ENCODE results near the gene ADGRL4. TPM values are rescaled to one million over a fixed set of nuclear protein-coding genes. Genes with fewer than 3 reads are reported as not detected.
A peak's percentile ranks its signal among the peaks of the same experiment; 100 is the strongest.

ADGRL4 gene
- total RNA-seq, 4 donors from 2014 or later, result 14.5 to 46.6 (median 17.8) TPM

DNA sequence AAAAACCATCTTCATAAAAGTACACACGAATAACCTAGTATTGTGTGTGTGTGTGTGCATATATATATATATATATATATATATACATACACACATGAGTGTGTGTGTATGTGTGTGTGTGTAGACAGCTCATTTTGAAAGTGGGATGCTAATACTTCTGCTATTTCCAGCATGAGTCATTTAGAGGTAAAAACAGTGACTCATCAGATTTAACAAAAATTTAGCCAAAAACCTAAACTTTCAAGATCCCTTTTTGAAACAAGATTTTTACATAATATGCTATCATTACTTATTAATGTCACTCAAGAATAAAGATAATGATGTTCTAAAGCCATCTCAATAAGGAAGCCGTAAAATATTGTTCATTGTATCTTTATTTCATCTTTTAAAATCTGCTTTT, 35.6 kb upstream of the ADGRL4 start:
- H3K4me1 ChIP-seq, result no peaks in the 10 kb centered on the region
- TF ChIP-seq, protein P1, sequence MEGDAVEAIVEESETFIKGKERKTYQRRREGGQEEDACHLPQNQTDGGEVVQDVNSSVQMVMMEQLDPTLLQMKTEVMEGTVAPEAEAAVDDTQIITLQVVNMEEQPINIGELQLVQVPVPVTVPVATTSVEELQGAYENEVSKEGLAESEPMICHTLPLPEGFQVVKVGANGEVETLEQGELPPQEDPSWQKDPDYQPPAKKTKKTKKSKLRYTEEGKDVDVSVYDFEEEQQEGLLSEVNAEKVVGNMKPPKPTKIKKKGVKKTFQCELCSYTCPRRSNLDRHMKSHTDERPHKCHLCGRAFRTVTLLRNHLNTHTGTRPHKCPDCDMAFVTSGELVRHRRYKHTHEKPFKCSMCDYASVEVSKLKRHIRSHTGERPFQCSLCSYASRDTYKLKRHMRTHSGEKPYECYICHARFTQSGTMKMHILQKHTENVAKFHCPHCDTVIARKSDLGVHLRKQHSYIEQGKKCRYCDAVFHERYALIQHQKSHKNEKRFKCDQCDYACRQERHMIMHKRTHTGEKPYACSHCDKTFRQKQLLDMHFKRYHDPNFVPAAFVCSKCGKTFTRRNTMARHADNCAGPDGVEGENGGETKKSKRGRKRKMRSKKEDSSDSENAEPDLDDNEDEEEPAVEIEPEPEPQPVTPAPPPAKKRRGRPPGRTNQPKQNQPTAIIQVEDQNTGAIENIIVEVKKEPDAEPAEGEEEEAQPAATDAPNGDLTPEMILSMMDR (IDR thresholded peaks at IDR 0.05), result no peak
- TF ChIP-seq EP300 (IDR thresholded peaks at IDR 0.05), result no peak
- TF ChIP-seq POLR2A (IDR thresholded peaks at IDR 0.05), result no peak
- TF ChIP-seq POLR2AphosphoS5 (IDR thresholded peaks at IDR 0.05), result no peak
- no peak overlapping the region for H3K27ac ChIP-seq
- ATAC-seq, result no peak
- no peaks in the 10 kb centered on the region for H3K27me3 ChIP-seq
- peaks cover 0 to 2% (median 0%) of the 10 kb centered on the region in 3 donors for H3K9me3 ChIP-seq
- 40 to 42% methylated on average over 2 of the region's 2 CpGs for WGBS, 2 donors (ENCODE audit: low coverage in 1 of 2)
- H3K36me3 ChIP-seq, result no peaks in the 10 kb centered on the region
- no peak overlapping the region for H3K4me3 ChIP-seq

DNA sequence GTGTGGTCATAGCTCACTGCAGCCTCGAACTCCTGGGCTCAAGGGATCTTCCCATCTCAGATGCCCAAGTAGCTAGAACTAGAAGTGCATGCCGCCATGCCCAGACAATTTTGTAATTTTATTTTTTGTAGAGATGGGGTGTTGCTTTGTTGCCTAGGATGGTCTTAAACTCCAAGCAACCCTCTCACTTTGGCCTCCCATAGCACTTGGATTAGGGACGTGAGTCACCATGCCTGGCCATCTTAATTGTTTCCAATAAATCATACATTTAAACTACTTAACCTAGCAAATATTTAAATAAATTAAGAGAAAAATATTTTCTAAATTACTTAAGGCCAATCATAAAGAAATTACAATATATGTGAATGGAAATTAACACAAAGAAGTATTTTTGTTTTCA, 35.1 kb upstream of the ADGRL4 start:
- Histone ChIP-seq H3K27me3 (no peaks in the 10 kb centered on the region), H3K4me3 (no peak overlapping the region), H3K4me1 (no peaks in the 10 kb centered on the region), H3K27ac (no peak overlapping the region), H3K36me3 (no peaks in the 10 kb centered on the region), H3K9me3 (peaks cover 0 to 7% (median 0%) of the 10 kb centered on the region in 3 donors)
- no peak for TF ChIP-seq POLR2AphosphoS5 (IDR thresholded peaks at IDR 0.05)
- TF ChIP-seq, protein P1 (IDR thresholded peaks at IDR 0.05), result no peak
- no peak for TF ChIP-seq EP300 (IDR thresholded peaks at IDR 0.05)
- TF ChIP-seq POLR2A (IDR thresholded peaks at IDR 0.05), result no peak
- no peak for ATAC-seq
- 85 to 96% methylated on average over 2 to 3 of the region's 3 CpGs for WGBS, 2 donors (ENCODE audit: low coverage in 1 of 2)

DNA sequence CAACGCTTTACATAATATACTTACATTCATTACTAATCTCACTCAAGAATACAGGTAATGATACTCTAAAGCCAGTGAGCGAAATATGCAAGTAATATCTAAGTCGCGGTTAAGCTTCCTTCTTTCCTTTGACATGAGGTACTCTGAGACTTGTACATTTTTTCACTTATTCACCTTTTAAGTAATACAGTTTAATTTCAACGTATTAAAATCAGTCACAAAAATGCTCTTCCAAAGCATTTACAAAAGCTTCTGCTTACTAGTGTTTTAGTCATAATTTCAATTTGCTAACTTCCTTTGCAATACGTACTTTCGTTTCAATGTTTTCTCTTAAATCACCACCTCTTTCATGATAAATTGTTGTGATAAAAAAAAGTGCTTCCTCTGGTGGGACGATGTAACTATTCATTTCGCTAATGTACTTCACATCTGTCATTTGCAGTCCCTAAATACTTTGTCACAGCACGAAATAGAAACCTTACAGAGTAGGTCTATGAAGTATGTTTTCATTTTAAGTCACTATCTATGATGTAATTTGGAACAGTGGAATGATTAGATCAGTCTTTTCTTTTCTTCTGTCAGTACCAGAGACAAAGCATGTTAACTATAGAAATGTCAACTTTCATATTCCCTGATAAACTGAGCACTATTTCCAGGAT, 34.0 kb upstream of the ADGRL4 start:
- no peaks in the 10 kb centered on the region for H3K27me3 ChIP-seq
- peak overlapping the region in 1 of 2 donors; percentile 9 for H3K4me3 ChIP-seq
- H3K4me1 ChIP-seq, result no peaks in the 10 kb centered on the region
- no peak for ATAC-seq
- no peaks in the 10 kb centered on the region for H3K36me3 ChIP-seq
- TF ChIP-seq, protein P1 (IDR thresholded peaks at IDR 0.05), result no peak
- TF ChIP-seq POLR2A (IDR thresholded peaks at IDR 0.05) (no peak), POLR2AphosphoS5 (IDR thresholded peaks at IDR 0.05) (no peak), EP300 (IDR thresholded peaks at IDR 0.05) (no peak)
- WGBS, 2 donors (ENCODE audit: low coverage in 1 of 2), result 47 to 52% methylated on average over 9 to 10 of the region's 10 CpGs
- H3K9me3 ChIP-seq, result peaks cover 0 to 7% (median 0%) of the 10 kb centered on the region in 3 donors
- H3K27ac ChIP-seq, result no peak overlapping the region

DNA sequence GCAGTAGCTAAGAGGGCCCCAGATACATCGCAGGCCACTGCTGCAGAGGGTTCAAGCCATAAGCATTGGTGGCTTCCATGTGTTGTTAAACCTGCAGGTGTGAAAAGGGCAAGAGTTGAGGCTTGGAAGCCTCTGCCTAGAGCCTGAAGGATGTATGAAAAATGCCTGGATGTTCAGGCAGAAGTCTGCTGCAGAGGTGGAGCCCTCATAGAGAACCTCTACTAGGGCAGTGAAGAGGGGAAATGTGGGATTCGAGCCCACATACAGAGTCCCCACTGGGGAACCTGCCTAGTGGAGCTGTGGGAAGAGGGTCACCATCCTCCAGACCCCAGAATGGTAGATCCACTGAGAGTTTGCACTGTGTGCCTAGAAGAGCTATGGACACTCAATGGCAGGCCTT, 30.6 kb upstream of the ADGRL4 start:
- no peak for TF ChIP-seq POLR2A (IDR thresholded peaks at IDR 0.05)
- TF ChIP-seq, protein P1 (IDR thresholded peaks at IDR 0.05), result no peak
- TF ChIP-seq POLR2AphosphoS5 (IDR thresholded peaks at IDR 0.05), result no peak
- TF ChIP-seq EP300 (IDR thresholded peaks at IDR 0.05), result no peak
- Histone ChIP-seq H3K36me3 (no peaks in the 10 kb centered on the region), H3K27ac (no peak overlapping the region), H3K4me1 (no peaks in the 10 kb centered on the region), H3K4me3 (no peak overlapping the region), H3K27me3 (no peaks in the 10 kb centered on the region), H3K9me3 (peaks cover 0 to 7% (median 0%) of the 10 kb centered on the region in 3 donors)
- ATAC-seq, result no peak
- 86 to 100% methylated on average over 1 of the region's 2 CpGs for WGBS, 2 donors (ENCODE audit: low coverage in 1 of 2)

DNA sequence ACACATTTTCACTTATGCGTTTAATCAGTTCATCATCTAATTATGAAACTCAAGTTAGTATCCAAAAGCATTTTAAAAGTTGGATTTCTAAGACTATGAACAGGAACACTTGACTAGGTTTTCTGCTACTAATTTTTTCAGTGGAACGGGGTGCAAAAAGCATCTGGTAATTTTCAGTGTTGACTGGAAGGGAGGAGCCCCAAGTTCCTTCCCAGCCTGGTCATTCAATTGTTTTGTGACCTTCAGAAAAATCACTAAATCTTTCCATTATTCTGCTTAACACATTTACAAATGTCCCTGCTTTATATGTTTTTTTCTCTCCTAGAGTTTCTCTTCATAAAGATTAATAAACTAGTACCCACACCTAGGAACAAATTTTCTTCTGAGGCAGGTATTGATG, 6.0 kb upstream of the ADGRL4 start:
- no peaks in the 10 kb centered on the region for H3K9me3 ChIP-seq
- 54 to 71% methylated on average over 2 of the region's 2 CpGs for WGBS, 2 donors (ENCODE audit: low coverage in 1 of 2)
- ATAC-seq, result no peak

More for the DNA sequence above, 6.0 kb upstream of the ADGRL4 start:
- Histone ChIP-seq H3K27me3 (no peaks in the 10 kb centered on the region), H3K4me3 (no peak overlapping the region), H3K27ac (no peak overlapping the region), H3K4me1 (no peaks in the 10 kb centered on the region), H3K36me3 (no peaks in the 10 kb centered on the region)
- TF ChIP-seq EP300 (IDR thresholded peaks at IDR 0.05) (no peak), POLR2AphosphoS5 (IDR thresholded peaks at IDR 0.05) (no peak), POLR2A (IDR thresholded peaks at IDR 0.05) (no peak)
- TF ChIP-seq, protein P1 (IDR thresholded peaks at IDR 0.05), result no peak
